Measurements from ENCODE around the gene PRCC.

DNA sequence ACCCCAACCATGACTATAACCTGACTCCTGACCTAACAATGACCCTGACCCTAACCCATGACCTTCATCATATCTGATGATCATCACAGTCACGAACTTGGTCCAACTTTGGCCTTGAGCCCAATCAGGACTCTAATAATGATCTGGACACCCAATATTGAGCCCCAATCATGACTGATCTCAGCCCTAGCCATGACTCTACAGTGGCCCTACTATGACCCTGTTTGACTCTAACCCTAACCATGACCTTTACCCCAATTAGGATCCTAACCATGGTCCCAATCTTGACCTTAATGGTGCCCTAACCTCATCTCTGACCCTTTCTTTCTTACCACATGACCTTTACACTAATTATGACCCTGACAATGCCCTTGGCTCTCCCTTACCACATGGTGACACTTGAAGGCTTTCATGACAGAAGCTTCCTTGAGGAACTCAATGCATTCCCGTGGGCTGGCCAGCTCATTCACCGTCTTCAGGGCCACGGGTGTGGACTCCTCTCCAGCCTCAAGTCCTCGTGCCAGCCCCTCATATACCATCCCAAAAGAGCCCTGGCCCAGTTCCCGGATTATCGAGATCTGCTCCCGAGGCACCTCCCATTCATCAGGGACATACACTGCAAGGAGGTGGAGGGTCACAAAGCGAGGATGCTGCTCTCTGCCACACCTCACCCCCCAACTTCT is 75.4 kb downstream of the PRCC start:
- no peak for TF ChIP-seq POLR2A (IDR thresholded peaks at IDR 0.05; ENCODE audit: low read length)
- TF ChIP-seq PHF8 (IDR thresholded peaks at IDR 0.05; ENCODE audit: borderline replicate concordance, low read depth) = no peak
- no peak for TF ChIP-seq CTCF (IDR thresholded peaks at IDR 0.05)
- TF ChIP-seq, protein P1, sequence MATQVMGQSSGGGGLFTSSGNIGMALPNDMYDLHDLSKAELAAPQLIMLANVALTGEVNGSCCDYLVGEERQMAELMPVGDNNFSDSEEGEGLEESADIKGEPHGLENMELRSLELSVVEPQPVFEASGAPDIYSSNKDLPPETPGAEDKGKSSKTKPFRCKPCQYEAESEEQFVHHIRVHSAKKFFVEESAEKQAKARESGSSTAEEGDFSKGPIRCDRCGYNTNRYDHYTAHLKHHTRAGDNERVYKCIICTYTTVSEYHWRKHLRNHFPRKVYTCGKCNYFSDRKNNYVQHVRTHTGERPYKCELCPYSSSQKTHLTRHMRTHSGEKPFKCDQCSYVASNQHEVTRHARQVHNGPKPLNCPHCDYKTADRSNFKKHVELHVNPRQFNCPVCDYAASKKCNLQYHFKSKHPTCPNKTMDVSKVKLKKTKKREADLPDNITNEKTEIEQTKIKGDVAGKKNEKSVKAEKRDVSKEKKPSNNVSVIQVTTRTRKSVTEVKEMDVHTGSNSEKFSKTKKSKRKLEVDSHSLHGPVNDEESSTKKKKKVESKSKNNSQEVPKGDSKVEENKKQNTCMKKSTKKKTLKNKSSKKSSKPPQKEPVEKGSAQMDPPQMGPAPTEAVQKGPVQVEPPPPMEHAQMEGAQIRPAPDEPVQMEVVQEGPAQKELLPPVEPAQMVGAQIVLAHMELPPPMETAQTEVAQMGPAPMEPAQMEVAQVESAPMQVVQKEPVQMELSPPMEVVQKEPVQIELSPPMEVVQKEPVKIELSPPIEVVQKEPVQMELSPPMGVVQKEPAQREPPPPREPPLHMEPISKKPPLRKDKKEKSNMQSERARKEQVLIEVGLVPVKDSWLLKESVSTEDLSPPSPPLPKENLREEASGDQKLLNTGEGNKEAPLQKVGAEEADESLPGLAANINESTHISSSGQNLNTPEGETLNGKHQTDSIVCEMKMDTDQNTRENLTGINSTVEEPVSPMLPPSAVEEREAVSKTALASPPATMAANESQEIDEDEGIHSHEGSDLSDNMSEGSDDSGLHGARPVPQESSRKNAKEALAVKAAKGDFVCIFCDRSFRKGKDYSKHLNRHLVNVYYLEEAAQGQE (IDR thresholded peaks at IDR 0.05) = no peak
- TF ChIP-seq HOXB13 (CRISPR knock-in tag; IDR thresholded peaks at IDR 0.05; ENCODE audit: low read depth) = no peak

Data from A549 (cell line).